Measurements from ENCODE around the gene DKK3. TPM values are rescaled to one million over a fixed set of nuclear protein-coding genes. Genes with fewer than 3 reads are reported as not detected.

Gene DKK3
- total RNA-seq, 1 experiment from 2014 or later = 0.33 TPM

DNA sequence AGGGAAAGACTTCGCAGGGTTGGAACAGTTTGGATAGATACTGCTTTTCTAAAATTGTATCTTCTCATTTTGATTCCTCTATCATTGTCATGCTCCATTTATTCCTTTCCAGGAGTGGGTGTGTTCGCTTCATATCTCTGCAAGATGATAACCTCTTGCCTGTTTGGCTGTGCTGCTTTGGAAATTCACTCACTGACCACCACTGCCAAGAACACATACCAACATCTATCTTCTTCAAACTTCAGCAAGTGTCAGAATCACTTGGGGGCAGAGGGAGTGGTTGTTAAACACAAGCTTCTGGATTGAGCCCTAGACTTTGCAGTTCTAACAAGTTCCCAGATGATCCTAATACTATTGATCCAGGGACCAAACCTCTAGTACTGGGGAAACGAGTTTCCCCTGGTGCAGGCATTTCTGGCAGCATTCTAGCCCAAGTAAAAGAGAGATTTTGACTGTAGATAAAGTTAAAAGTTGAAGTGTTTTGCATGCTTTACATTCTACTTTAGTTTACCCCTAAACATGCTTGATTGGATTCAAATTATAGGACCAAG lies 11.5 kb upstream of the DKK3 start:
- H3K27ac Mint-ChIP-seq (ENCODE audit: low read depth, unreplicated experiment) = no peak overlapping the region
- H3K36me3 Mint-ChIP-seq (ENCODE audit: insufficient read depth, unreplicated experiment) = no peaks in the 10 kb centered on the region
- H3K9me3 Mint-ChIP-seq (ENCODE audit: unreplicated experiment) = no peaks in the 10 kb centered on the region
- ChIA-PET POLR2A (interaction anchor here (0.8 kb wide), 1 partner anchor 60 kb away, joined by 3 read pairs; no protein-coding TSS in a partner anchor), CTCF (no interaction called here)
- intact Hi-C loops (cut with micrococcal nuclease) = no loop called here
- H3K27me3 Mint-ChIP-seq (ENCODE audit: insufficient read depth, unreplicated experiment) = no peaks in the 10 kb centered on the region
- DNase-seq (ENCODE audit: unreplicated experiment) = no peak
- peaks cover 14% of the 10 kb centered on the region for H3K4me1 Mint-ChIP-seq (ENCODE audit: insufficient read depth, unreplicated experiment)
- H3K4me3 Mint-ChIP-seq (ENCODE audit: unreplicated experiment) = no peak overlapping the region
- TF ChIP-seq, protein P1, sequence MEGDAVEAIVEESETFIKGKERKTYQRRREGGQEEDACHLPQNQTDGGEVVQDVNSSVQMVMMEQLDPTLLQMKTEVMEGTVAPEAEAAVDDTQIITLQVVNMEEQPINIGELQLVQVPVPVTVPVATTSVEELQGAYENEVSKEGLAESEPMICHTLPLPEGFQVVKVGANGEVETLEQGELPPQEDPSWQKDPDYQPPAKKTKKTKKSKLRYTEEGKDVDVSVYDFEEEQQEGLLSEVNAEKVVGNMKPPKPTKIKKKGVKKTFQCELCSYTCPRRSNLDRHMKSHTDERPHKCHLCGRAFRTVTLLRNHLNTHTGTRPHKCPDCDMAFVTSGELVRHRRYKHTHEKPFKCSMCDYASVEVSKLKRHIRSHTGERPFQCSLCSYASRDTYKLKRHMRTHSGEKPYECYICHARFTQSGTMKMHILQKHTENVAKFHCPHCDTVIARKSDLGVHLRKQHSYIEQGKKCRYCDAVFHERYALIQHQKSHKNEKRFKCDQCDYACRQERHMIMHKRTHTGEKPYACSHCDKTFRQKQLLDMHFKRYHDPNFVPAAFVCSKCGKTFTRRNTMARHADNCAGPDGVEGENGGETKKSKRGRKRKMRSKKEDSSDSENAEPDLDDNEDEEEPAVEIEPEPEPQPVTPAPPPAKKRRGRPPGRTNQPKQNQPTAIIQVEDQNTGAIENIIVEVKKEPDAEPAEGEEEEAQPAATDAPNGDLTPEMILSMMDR (IDR thresholded peaks at IDR 0.05; ENCODE audit: unreplicated experiment) = no peak
- no TSS peak for BruUV-seq (replicated peaks)

DNA sequence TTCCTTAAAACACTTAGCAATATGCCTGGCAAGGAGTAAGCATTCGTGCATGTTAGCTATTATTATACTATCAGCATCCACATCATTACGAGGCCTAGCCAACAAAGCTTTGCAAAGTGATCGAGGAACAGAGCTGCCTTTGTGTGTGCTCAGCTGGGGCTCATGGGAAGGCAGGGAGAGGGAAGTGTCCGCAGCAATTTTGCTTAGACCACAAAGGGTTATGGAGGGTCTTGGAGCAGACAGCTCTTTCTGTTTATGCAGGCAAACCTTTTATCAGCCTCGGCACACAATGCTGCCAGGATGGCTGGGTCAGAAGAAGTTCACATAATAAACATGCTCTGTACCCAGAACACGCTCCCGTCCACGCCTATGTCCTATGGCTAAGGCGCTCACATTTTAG lies 10.9 kb upstream of the DKK3 start:
- Mint-ChIP-seq H3K9me3 (ENCODE audit: unreplicated experiment) (no peaks in the 10 kb centered on the region), H3K4me1 (ENCODE audit: insufficient read depth, unreplicated experiment) (peaks cover 14% of the 10 kb centered on the region), H3K27me3 (ENCODE audit: insufficient read depth, unreplicated experiment) (no peaks in the 10 kb centered on the region), H3K27ac (ENCODE audit: low read depth, unreplicated experiment) (no peak overlapping the region), H3K36me3 (ENCODE audit: insufficient read depth, unreplicated experiment) (peaks cover under 1% of the 10 kb centered on the region), H3K4me3 (ENCODE audit: unreplicated experiment) (no peak overlapping the region)
- ChIA-PET CTCF (no interaction called here), POLR2A (interaction anchor here (0.8 kb wide), 1 partner anchor 60 kb away, joined by 3 read pairs; no protein-coding TSS in a partner anchor)
- intact Hi-C loops (cut with micrococcal nuclease) = no loop called here
- TF ChIP-seq, protein P1 (IDR thresholded peaks at IDR 0.05; ENCODE audit: unreplicated experiment) = no peak
- BruUV-seq (replicated peaks) = no TSS peak
- DNase-seq (ENCODE audit: unreplicated experiment) = no peak

DNA sequence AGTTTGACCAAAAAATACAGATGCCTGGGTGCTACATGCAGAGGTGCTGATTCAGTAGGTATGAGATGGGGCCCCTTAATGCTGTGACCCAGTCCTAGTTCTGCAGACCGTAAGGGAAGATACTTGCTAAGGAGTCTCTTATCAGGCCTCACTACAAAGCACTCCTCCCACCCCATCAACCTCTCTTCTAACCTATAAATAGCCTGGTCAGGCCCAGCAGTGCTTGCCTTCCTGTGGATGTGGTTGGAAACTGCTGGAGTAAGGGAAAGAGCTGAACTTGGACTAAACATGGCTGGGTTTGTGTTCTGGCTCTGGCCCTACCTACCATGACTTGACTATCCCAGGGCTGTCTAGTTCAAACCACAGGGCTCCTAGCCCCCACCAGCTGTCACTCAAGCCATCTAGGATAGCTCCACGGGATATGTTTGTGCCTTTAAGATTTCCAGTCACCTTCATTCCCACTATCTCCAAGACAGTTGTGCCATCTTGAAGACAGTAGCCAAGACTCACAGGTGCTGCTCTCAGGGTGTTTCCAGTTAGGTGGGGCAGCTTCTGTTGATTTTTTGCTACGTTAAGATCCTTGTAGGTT lies 9.5 kb upstream of the DKK3 start:
- peaks cover 5% of the 10 kb centered on the region for H3K36me3 Mint-ChIP-seq (ENCODE audit: insufficient read depth, unreplicated experiment)
- H3K4me3 Mint-ChIP-seq (ENCODE audit: unreplicated experiment) = no peak overlapping the region
- ChIA-PET POLR2A (interaction anchor here (0.7 to 1.3 kb wide), 2 partner anchors 12 to 24 kb away, joined by 3 to 4 read pairs; no protein-coding TSS in a partner anchor), CTCF (no interaction called here)
- BruUV-seq (replicated peaks) = no TSS peak
- no peak for DNase-seq (ENCODE audit: unreplicated experiment)
- peak overlapping the region; percentile 62 for H3K27ac Mint-ChIP-seq (ENCODE audit: low read depth, unreplicated experiment)
- intact Hi-C loops (cut with micrococcal nuclease) = no loop called here
- TF ChIP-seq, protein P1 (IDR thresholded peaks at IDR 0.05; ENCODE audit: unreplicated experiment) = no peak
- H3K4me1 Mint-ChIP-seq (ENCODE audit: insufficient read depth, unreplicated experiment) = peaks cover 20% of the 10 kb centered on the region
- no peaks in the 10 kb centered on the region for H3K27me3 Mint-ChIP-seq (ENCODE audit: insufficient read depth, unreplicated experiment)
- no peaks in the 10 kb centered on the region for H3K9me3 Mint-ChIP-seq (ENCODE audit: unreplicated experiment)

DNA sequence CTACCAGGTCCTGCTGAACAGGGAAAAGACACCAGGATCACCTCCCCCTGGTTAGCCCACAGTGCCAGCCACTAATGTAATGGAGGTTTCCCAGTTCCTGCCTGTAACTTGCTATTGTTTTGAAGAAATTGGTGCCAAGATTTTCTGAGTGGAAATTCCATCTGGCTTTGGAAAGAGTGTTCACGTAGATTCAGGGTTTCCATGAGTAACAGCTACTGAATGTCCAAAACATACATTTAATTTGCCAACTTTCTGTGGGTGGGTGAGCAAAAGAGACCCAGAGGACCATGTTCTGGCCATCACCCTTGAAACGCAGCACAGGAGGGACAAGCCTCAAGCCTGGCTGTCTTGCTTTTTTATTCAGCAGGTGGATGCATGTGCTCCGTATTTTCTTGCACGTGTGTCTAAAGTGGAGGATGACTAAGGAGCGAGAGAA lies 8.8 kb upstream of the DKK3 start:
- Mint-ChIP-seq H3K27me3 (ENCODE audit: insufficient read depth, unreplicated experiment) (no peaks in the 10 kb centered on the region), H3K4me3 (ENCODE audit: unreplicated experiment) (no peak overlapping the region), H3K4me1 (ENCODE audit: insufficient read depth, unreplicated experiment) (peaks cover 20% of the 10 kb centered on the region), H3K27ac (ENCODE audit: low read depth, unreplicated experiment) (peak overlapping the region; percentile 62), H3K36me3 (ENCODE audit: insufficient read depth, unreplicated experiment) (peaks cover 5% of the 10 kb centered on the region), H3K9me3 (ENCODE audit: unreplicated experiment) (no peaks in the 10 kb centered on the region)
- ChIA-PET CTCF (interaction anchor here (1.0 kb wide), 1 partner anchor 217 kb away, joined by 3 read pairs; no protein-coding TSS in a partner anchor), POLR2A (interaction anchor here (1.1 to 1.3 kb wide), 2 partner anchors 10 to 24 kb away, joined by 4 to 5 read pairs; no protein-coding TSS in a partner anchor)
- no TSS peak for BruUV-seq (replicated peaks)
- TF ChIP-seq, protein P1 (IDR thresholded peaks at IDR 0.05; ENCODE audit: unreplicated experiment) = no peak
- intact Hi-C loops (cut with micrococcal nuclease) = no loop called here
- DNase-seq (ENCODE audit: unreplicated experiment) = peak; percentile 45
